GM21737 (cell line): ENCODE results near the gene CADM2.
"Not testable (repeated sequence)": the region's sequence is repeated elsewhere in the genome, so short reads cannot be mapped to it uniquely, and the experiment has no call there.

Source experiments
- ATAC-seq: cut with Tn5 transposase; IDR thresholded peaks from one replicate; pipeline ENCODE4 v1.9.1; 2021; ENCODE audit warnings: mild to moderate bottlenecking, moderate library complexity; ENCODE audit not compliant: unreplicated experiment

The CADM2 gene

DNA sequence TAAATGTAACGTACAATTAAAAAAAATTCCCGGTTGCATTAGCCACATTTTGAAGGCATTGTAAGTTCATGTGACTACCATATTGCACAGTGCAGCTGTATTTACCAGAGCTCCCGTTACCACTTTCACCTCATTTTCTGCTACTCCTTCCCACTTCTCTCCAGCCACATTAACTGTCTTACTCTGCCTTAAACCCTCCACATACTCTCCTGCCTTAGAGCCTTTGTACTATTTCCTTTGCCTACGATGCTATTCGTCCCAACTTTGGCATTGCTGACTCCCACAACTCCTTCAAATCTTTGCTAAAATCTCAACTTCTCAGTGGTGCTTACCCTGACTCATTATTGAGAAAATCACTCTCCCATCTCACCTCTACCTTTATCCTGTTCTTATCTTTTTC lies 115.2 kb downstream of the CADM2 start:
- ATAC-seq: no peak

- ATAC-seq: no peak
These were observed 116.9 kb downstream of the CADM2 start for GRCh38 chr3:85075663-85076062.

- ATAC-seq: no peak
These were observed 118.2 kb downstream of the CADM2 start for GRCh38 chr3:85077018-85077417.

- ATAC-seq: no peak
These were observed 122.6 kb downstream of the CADM2 start for GRCh38 chr3:85081191-85081906.

DNA sequence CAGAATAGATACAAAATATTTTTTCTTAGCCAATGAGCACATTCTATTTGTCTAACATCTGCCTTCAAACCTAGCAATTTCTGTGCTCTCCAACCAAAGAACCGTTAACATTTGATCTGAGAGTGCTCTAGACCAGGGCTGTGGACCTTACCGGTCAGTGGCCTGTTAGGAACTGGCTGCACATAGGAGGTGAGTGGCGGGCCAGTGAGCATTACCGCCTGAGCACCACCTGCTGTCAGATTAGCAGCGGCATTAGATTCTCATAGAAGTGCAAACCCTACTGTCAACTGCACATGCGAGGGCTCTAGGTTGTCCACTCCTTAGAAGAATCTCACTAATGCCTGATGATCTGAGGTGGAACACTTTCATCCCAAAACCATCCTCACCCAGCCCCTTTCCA lies 131.7 kb downstream of the CADM2 start:
- no peak for ATAC-seq

GRCh38 chr3:85100316-85100715 lies 141.5 kb downstream of the CADM2 start:
- no peak for ATAC-seq

GRCh38 chr3:85102781-85103180 lies 144.0 kb downstream of the CADM2 start:
- ATAC-seq: no peak

GRCh38 chr3:85110393-85110792 lies 151.6 kb downstream of the CADM2 start:
- ATAC-seq: no peak

- ATAC-seq: no peak
These were observed 162.1 kb downstream of the CADM2 start for GRCh38 chr3:85120879-85121278.

DNA sequence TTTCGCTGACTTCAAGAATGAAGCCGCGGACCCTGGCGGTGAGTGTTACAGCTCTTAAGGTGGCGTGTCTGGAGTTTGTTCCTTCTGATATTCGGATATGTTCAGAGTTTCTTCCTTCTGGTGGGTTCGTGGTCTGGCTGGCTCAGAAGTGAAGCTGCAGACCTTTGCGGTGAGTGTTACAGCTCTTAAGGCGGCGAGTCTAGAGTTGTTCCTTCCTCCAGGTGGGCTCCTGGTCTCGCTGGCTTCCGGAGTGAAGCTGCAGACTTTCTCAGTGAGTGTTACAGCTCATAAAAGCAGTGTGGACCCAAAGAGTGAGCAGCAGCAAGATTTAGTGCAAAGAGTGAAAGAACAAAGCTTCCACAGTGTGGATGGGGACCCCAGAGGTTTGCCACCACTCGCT lies 174.1 kb downstream of the CADM2 start:
- ATAC-seq: not testable (repeated sequence)

- not testable (repeated sequence) for ATAC-seq
These were observed 175.1 kb downstream of the CADM2 start for GRCh38 chr3:85133691-85134420.

GRCh38 chr3:85142626-85143025 lies 183.8 kb downstream of the CADM2 start:
- ATAC-seq: no peak

- no peak for ATAC-seq
These were observed 189.2 kb downstream of the CADM2 start for GRCh38 chr3:85148036-85148435.

GRCh38 chr3:85151555-85151954 lies 192.8 kb downstream of the CADM2 start:
- ATAC-seq: no peak

- ATAC-seq: not testable (repeated sequence)
These were observed 194.5 kb downstream of the CADM2 start for GRCh38 chr3:85153279-85153678.

GRCh38 chr3:85159376-85159775 lies 200.6 kb downstream of the CADM2 start:
- no peak for ATAC-seq

- no peak for ATAC-seq
These were observed 202.8 kb downstream of the CADM2 start for GRCh38 chr3:85161544-85161943.

DNA sequence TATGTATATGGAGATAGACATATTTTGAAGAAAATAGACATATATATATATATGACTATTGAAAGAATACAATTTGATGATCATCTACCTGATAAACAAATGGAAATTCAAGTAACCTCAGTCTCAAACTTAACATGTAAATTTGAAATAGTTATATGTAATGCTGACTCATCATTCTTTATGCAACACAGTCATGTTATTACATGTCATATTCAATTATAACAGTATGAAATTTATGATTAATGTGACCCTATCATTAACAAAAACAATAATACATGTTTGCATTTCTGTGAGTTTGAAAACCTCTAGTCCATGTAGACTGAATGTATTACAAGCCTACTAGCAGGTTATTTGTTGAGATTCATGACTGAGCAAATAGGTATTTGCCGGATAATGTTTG lies 204.1 kb downstream of the CADM2 start:
- ATAC-seq: no peak

- no peak for ATAC-seq
These were observed 205.6 kb downstream of the CADM2 start for GRCh38 chr3:85164436-85164835.

- ATAC-seq: no peak
These were observed 208.8 kb downstream of the CADM2 start for GRCh38 chr3:85167576-85167975.

DNA sequence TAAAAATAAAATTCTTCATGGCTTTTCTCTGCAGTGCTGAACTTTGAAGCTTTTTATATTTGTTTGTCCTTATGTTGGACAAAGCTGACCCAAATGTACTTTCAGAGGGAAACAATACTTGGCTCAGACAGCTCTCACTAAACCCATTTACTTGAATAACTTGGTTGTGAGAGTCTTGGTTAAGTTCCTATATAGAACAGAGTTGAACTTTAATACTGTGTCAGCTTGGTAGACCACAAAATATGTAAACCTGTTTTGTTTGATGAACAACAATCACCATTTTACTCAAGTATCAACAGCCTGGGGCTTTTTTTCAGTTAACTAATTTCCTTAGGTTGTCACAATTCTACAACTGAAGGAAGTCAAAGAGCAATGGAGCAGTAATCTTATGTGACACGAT lies 211.9 kb downstream of the CADM2 start:
- ATAC-seq: no peak

DNA sequence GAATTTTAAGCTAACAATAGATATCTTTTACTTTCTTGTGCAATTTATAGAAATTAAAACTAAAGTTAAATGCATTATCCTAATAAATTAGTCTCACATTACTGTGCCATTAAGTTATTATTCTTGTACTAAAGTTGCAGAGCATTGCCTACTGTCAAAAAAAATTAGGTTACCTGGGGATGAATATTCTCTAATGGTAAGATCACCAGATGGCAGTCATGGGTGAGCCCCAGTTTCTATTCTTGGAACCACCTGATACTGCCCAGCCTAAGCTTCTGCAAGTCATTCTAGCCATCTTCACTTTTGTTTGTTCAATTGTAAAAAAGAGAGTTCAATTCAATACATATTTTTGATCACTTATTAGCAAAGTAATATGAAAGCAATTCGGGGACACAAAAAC lies 213.2 kb downstream of the CADM2 start:
- ATAC-seq: no peak

GRCh38 chr3:85176799-85177198 lies 218.0 kb downstream of the CADM2 start:
- no peak for ATAC-seq
